NCI-H2107 treated with DMSO at 0.1 percent for 48 hours (cell line): ENCODE measurements around the gene ADGB.

Experiments
- DNase-seq: peaks from one replicate; lab custom pipeline; 2025; ENCODE audit not compliant: unreplicated experiment; lab: John Stamatoyannopoulos, UW

ADGB gene

GRCh38 chr6:146628350-146628749 is 29.6 kb downstream of the ADGB start:
- no peak for DNase-seq

- DNase-seq, result no peak
These were observed 35.2 kb downstream of the ADGB start for GRCh38 chr6:146634022-146634421.

GRCh38 chr6:146635165-146635564 is 36.4 kb downstream of the ADGB start:
- DNase-seq, result no peak

- DNase-seq, result no peak
These were observed 37.7 kb downstream of the ADGB start for GRCh38 chr6:146636481-146636880.

GRCh38 chr6:146642921-146643320 is 44.1 kb downstream of the ADGB start:
- DNase-seq, result no peak

GRCh38 chr6:146650799-146651481 is 52.2 kb downstream of the ADGB start:
- DNase-seq, result no peak

GRCh38 chr6:146651482-146651863 is 52.7 kb downstream of the ADGB start:
- DNase-seq, result no peak

- DNase-seq, result no peak
These were observed 58.7 kb downstream of the ADGB start for GRCh38 chr6:146657432-146657831.

- DNase-seq, result no peak
These were observed 66.1 kb downstream of the ADGB start for GRCh38 chr6:146664871-146665360.

- no peak for DNase-seq
These were observed 68.1 kb downstream of the ADGB start for GRCh38 chr6:146666909-146667308.

- no peak for DNase-seq
These were observed 71.4 kb downstream of the ADGB start for GRCh38 chr6:146670161-146670560.

GRCh38 chr6:146673069-146673468 is 74.3 kb downstream of the ADGB start:
- no peak for DNase-seq

GRCh38 chr6:146679386-146679785 is 80.6 kb downstream of the ADGB start:
- no peak for DNase-seq

GRCh38 chr6:146682919-146683318 is 84.1 kb downstream of the ADGB start:
- DNase-seq, result no peak

- no peak for DNase-seq
These were observed 91.0 kb downstream of the ADGB start for GRCh38 chr6:146689806-146690205.

- no peak for DNase-seq
These were observed 94.6 kb downstream of the ADGB start for GRCh38 chr6:146693342-146693741.

- DNase-seq, result no peak
These were observed 99.1 kb downstream of the ADGB start for GRCh38 chr6:146697921-146698320.

- peak; percentile 13 for DNase-seq
These were observed 101.4 kb downstream of the ADGB start for GRCh38 chr6:146700078-146700686.

GRCh38 chr6:146701632-146702031 is 102.9 kb downstream of the ADGB start:
- DNase-seq, result no peak

- no peak for DNase-seq
These were observed 110.4 kb downstream of the ADGB start for GRCh38 chr6:146709036-146709622.

- no peak for DNase-seq
These were observed 120.6 kb downstream of the ADGB start for GRCh38 chr6:146719387-146719786.

GRCh38 chr6:146739696-146740095 is 140.9 kb downstream of the ADGB start:
- DNase-seq, result no peak
